Fibroblast of villous mesenchyme (primary cell): ENCODE measurements around the gene RAD51. TPM values are rescaled to one million over a fixed set of nuclear protein-coding genes. Genes with fewer than 3 reads are reported as not detected.
A peak's percentile ranks its signal among the peaks of the same experiment; 100 is the strongest.

ENCODE experiments used
- DNase-seq: peaks from one replicate; pipeline ENCODE4 v3.0.0-alpha.2; 2010; ENCODE audit warnings: low read depth
- H3K4me3 ChIP-seq: 2 replicates; pipeline ENCODE4 v1.5.1; 2011; ENCODE audit warnings: low read depth, mild to moderate bottlenecking, low read length
- total RNA-seq: library from RNA; depleted of rRNA; stranded (reverse); fragments of >200 nt; gene quantifications from 2 replicates; pipeline ENCODE4 v1.2.3, GENCODE V29; 2012
- TF ChIP-seq, protein P1 (sequence below): IDR thresholded peaks from 2 replicates; pipeline ENCODE4 v1.5.1; 2012; ENCODE audit warnings: low read depth, mild to moderate bottlenecking, low read length; ENCODE audit not compliant: insufficient read depth

RAD51 gene
- total RNA-seq, 1 donor, result 3.5 TPM

DNA sequence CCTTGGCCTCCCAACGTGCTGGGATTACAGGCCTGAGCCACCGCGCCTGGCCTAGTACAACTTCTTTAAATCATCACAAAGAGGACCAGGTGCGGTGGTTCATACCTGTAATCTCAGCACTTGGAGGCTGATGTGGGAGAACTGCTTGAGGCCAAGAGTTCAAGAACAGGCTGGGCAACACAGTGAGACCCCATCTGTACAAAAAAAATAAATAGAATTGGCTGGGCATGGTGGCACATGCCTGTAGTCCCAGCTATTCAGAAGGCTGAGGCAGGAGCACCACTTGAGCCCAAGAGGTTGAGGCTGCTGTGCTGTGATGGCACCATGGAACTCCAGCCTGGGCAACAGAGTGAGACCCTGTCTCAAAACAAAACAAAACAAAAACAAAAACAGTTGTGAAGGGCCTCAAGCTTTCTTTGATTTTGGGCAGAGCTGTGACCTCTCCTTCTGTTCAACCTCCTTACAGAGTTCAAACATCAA, 54.2 kb downstream of the RAD51 start:
- TF ChIP-seq, protein P1, sequence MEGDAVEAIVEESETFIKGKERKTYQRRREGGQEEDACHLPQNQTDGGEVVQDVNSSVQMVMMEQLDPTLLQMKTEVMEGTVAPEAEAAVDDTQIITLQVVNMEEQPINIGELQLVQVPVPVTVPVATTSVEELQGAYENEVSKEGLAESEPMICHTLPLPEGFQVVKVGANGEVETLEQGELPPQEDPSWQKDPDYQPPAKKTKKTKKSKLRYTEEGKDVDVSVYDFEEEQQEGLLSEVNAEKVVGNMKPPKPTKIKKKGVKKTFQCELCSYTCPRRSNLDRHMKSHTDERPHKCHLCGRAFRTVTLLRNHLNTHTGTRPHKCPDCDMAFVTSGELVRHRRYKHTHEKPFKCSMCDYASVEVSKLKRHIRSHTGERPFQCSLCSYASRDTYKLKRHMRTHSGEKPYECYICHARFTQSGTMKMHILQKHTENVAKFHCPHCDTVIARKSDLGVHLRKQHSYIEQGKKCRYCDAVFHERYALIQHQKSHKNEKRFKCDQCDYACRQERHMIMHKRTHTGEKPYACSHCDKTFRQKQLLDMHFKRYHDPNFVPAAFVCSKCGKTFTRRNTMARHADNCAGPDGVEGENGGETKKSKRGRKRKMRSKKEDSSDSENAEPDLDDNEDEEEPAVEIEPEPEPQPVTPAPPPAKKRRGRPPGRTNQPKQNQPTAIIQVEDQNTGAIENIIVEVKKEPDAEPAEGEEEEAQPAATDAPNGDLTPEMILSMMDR, result no peak
- no peak overlapping the region for H3K4me3 ChIP-seq
- no peak for DNase-seq

DNA sequence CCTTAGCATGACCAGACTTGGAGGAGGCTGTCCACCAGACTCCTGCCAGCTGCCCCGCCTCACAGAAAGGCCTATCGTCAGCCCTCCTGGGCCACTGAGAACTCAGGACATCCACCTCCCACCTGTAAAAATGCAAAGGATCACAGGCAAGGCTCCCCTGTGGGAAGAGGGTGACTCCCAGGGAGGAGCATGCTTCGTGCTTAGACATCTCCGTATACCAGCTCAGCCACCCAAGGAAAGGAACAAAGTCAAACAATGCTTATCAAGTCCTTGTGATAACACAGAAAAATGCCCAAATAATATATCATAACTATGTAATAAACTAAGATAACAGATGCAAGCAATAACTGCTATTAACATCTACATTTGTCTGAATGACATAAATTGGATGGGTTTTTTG, 55.9 kb downstream of the RAD51 start:
- H3K4me3 ChIP-seq, result no peak overlapping the region
- TF ChIP-seq, protein P1, result no peak
- DNase-seq, result no peak

DNA sequence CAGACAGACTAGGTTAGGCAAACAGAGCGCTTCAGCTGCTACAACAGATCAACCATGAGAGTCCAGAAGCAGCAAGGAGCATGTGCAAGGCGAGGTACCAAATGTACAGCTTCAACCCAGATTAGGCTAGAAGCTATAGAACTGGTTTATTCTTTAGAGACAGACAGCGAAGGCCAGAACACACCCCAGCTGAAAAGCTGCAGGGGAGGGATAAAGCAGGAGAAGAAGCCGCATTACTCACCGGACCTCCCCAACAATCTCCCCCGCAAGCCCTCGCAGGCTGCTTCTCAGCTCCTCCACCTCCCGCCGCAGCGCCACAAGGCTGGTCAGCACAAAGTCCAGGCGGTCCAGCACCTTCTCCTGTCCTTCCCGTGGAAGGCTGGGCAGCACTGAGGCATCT, 56.8 kb downstream of the RAD51 start:
- DNase-seq, result no peak
- no peak overlapping the region for H3K4me3 ChIP-seq
- TF ChIP-seq, protein P1, result no peak

DNA sequence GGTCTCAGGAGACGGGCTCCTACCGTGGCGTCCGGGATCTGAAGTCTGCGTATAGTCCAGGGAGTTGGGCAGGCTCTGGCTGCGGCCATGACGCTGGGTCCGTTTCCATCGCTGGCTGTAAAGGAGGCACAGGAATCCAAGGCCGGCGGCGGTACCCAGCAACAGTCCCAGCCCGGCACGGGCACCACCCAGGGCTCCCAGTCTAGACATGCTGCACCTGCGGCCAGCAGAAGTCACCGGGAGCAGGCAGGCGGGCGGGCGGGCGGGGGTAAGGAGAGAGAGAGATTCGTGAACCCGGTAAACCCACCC, 59.6 kb downstream of the RAD51 start:
- peak overlapping the region; percentile 99 for H3K4me3 ChIP-seq
- peak; percentile 34 for DNase-seq
- TF ChIP-seq, protein P1, result no peak

DNA sequence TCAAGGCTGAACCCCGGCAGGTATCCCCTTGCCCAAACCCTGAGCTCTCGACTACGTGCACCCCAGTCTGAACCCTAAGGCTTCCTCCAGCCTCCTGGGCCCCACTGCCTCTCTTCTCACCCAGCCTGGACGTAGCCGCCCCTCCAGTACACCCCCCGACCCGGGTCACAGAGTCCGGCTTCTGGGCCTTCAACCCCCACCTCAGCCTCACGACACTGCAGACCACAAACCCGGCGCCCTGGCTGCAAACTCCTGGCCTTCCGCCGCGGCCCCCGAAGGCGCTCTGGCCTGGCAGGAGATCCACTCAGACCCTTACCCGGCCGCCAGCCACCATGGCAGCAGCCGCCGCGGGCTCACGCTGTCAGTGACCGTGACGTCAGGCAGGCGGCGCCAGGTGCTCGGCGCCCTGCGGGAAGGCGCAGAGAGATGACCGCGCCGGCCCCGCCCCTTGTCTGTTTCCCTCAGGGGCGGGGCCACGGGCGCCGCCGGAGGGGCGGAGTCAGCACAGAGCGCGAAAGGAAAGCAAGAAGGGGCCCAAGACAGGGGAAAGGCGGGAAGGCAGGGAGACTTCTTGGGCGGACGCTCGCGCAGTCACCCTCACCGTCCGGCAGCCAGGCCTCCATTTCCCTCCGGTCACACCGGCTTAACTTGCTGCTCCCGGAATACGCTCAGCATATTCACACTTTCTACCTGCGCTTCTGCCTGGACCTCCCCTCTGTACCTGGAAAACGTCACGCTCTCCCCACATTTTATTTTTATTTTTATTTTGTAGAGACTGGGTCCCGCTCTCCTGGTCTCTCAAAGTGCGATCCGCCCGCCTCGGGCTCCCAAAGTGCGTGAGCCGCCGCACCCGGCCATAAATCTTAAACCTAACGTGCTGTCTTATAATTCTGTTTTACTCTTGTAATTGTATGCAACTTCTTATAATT, 60.2 kb downstream of the RAD51 start, which contains the start of gene RMDN3:
RMDN3 (minus strand) TSS at position 372 of the 929 bp plus-strand sequence. CDS start 471 bp downstream, outside the sequence.
- H3K4me3 ChIP-seq, result peak within 1 kb of the TSS; percentile 99
- DNase-seq, result peak; percentile 94
- TF ChIP-seq, protein P1, result no peak

DNA sequence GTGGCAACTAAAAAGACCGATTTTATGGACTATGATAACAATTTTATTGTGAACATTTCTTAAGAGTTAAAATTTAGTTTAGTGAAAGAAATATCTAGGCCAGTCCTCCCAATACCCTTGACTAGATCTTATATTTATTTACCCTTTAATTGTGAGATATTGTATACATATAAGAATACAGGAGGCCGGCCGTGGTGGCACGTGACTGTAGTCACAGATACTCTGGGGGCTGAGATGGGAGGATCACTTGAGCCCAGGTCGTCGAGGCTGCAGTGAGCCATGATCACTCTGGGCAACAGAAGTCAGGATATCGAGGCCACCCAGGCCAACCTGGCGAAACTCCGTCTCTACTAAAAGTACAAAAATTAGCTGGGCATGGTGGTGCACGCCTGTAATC, 60.8 kb downstream of the RAD51 start:
- TF ChIP-seq, protein P1, result no peak
- peak overlapping the region; percentile 99 for H3K4me3 ChIP-seq
- no peak for DNase-seq
